Spleen (tissue), 7 donors: ENCODE measurements around the gene HLA-DPA1.

ENCODE experiments used
- CTCF ChIP-seq, 11 experiments: fragments of 200-600 bp in 7 of 11; fragments of 450-650 bp in 4 of 11; sonication (generic) in 4 of 11; IDR thresholded peaks in 8 of 11; conservative IDR thresholded peaks in 3 of 11; 1 replicate in 7 of 11; 2 replicates in 4 of 11; pipeline versions ENCODE4 v1.4.0 to v1.8.0; 2016 to 2021; ENCODE audit warnings: antibody characterized with exemption in 11 of 11, inconsistent platforms in 4 of 11, mild to moderate bottlenecking in 1 of 11
- POLR2A ChIP-seq, 3 donors: fragments of 450-650 bp; IDR thresholded peaks; one replicate each; pipeline ENCODE4 v1.5.1; 2017; ENCODE audit warnings: antibody characterized with exemption in 3 of 3, mild to moderate bottlenecking in 1 of 3
- donor health status: DM: no; HTN: no; CAD: no; lungs with moderate emphysema.
- donor health status: DM: no; HTN: no; CAD: no.
- donor health status: DM: no; HTN: no; CAD: no.

GRCh38 chr6:33088258-33088930 is 14.9 kb upstream of the HLA-DPA1 start:
- TF ChIP-seq POLR2A (IDR thresholded peaks at IDR 0.05), result no peak
- no peak for TF ChIP-seq CTCF (IDR thresholded peaks at IDR 0.05 in 8 of 11, conservative IDR thresholded peaks at IDR 0.05 in 3 of 11)
